Endothelial cell of umbilical vein (primary cell): Measurements from ENCODE around the gene PPP2R2C. TPM values are rescaled to one million over a fixed set of nuclear protein-coding genes. Genes with fewer than 3 reads are reported as not detected.

Experiments
- BruUV-seq: library from RNA; stranded (reverse); fragments of 400-500 nt; replicated peaks from 2 replicates; lab custom pipeline; 2021; lab: Mats Ljungman, UMichigan
- CTCF ChIA-PET: fragments of 300-600, 350-600 bp; sonication (Branson Sonifier 250); formaldehyde crosslinking; loops from one replicate; lab custom pipeline; 2021; ENCODE audit warnings: antibody characterized with exemption, inconsistent platforms; lab: Charles Lee
- POLR2A ChIA-PET: fragments of 300-600, 350-600 bp; sonication (Branson Sonifier 250); formaldehyde crosslinking; loops from one replicate; lab custom pipeline; 2021; ENCODE audit warnings: antibody characterized with exemption, inconsistent platforms; lab: Charles Lee
- DNase-seq: peaks from one replicate; pipeline ENCODE4 v3.0.0-alpha.2; 2011; ENCODE audit warnings: low read depth, low spot score
- FAIRE-seq: peaks from 2 replicates; lab custom pipeline; 2011; peaks lifted over from hg19 to GRCh38; lab: Jason Lieb, UNC
- H2AFZ ChIP-seq: 2 replicates; pipeline ENCODE4 v1.6.0; 2012; ENCODE audit warnings: low read depth, low read length, control low read depth, inconsistent platforms
- H3K27ac ChIP-seq: 2 replicates; pipeline ENCODE4 v1.5.1; 2011; ENCODE audit warnings: low read depth, mild to moderate bottlenecking, control low read depth, low read length, moderate library complexity; ENCODE audit not compliant: insufficient read depth
- H3K27me3 ChIP-seq, 2 experiments: 2 replicates each; pipeline versions ENCODE4 v1.6.0 to v1.6.1; 2011; ENCODE audit warnings: low read length in 2 of 2, mixed read lengths in 1 of 2; ENCODE audit not compliant: control insufficient read depth in 2 of 2, insufficient read depth in 2 of 2
- H3K36me3 ChIP-seq, 2 experiments: 2 replicates in 1 of 2; 3 replicates in 1 of 2; pipeline ENCODE4 v1.5.1; 2011; ENCODE audit warnings: low read length in 2 of 2, mild to moderate bottlenecking in 1 of 2, moderate library complexity in 1 of 2; ENCODE audit not compliant: control insufficient read depth in 2 of 2, insufficient read depth in 2 of 2; ENCODE audit errors: extremely low read depth in 1 of 2
- H3K4me1 ChIP-seq: 3 replicates; pipeline ENCODE4 v1.5.1; 2011; ENCODE audit warnings: mild to moderate bottlenecking, low read length; ENCODE audit not compliant: control insufficient read depth, insufficient read depth; ENCODE audit errors: extremely low read depth
- H3K4me2 ChIP-seq: 2 replicates; pipeline ENCODE4 v1.6.1; 2011; ENCODE audit warnings: low read length, control low read depth, mixed read lengths; ENCODE audit not compliant: insufficient read depth
- H3K4me3 ChIP-seq, 3 experiments: fragments of 200-600 bp in 1 of 3; sonication (generic), shearing (Covaris generic) in 1 of 3; replicated peaks in 1 of 3; 2 replicates each; pipeline ENCODE4 v1.5.1; 2011 to 2016; ENCODE audit warnings: control low read depth in 3 of 3, low read length in 3 of 3, mild to moderate bottlenecking in 2 of 3, inconsistent platforms in 1 of 3, low read depth in 1 of 3, moderate library complexity in 1 of 3; ENCODE audit not compliant: insufficient read depth in 1 of 3
- H3K79me2 ChIP-seq: 2 replicates; pipeline ENCODE4 v1.6.0; 2012; ENCODE audit warnings: low read length, inconsistent platforms; ENCODE audit not compliant: control insufficient read depth, insufficient read depth
- H3K9ac ChIP-seq: replicated peaks from 2 replicates; pipeline ENCODE3; 2011; ENCODE audit warnings: low read length, control low read depth; ENCODE audit not compliant: insufficient read depth; ENCODE audit errors: extremely low read depth
- H3K9me1 ChIP-seq: replicated peaks from 3 replicates; pipeline ENCODE4 v1.6.0; 2011; ENCODE audit warnings: mild to moderate bottlenecking, low read length; ENCODE audit not compliant: control insufficient read depth, insufficient read depth; ENCODE audit errors: extremely low read depth
- H3K9me3 ChIP-seq: replicated peaks from 2 replicates; pipeline ENCODE4 v1.5.1; 2012; ENCODE audit warnings: low read length, inconsistent platforms; ENCODE audit not compliant: control insufficient read depth, insufficient read depth
- H4K20me1 ChIP-seq: replicated peaks from 2 replicates; pipeline ENCODE3; 2011; ENCODE audit warnings: mild to moderate bottlenecking, low read length; ENCODE audit not compliant: control insufficient read depth, insufficient read depth; ENCODE audit errors: extremely low read depth
- EZH2 ChIP-seq: IDR thresholded peaks from 2 replicates; pipeline ENCODE4 v1.6.1; 2012; ENCODE audit warnings: borderline replicate concordance, low read depth, mild to moderate bottlenecking, moderate library complexity, low read length, inconsistent platforms; ENCODE audit not compliant: severe bottlenecking
- FOS ChIP-seq: IDR thresholded peaks from 2 replicates; pipeline ENCODE4 v1.6.1; 2011; ENCODE audit warnings: mild to moderate bottlenecking, low read length, moderate library complexity, borderline replicate concordance; ENCODE audit not compliant: insufficient read depth
- GATA2 ChIP-seq: IDR thresholded peaks from 2 replicates; pipeline ENCODE4 v1.7.0; 2011; ENCODE audit warnings: low read depth, mild to moderate bottlenecking, moderate library complexity, mixed read lengths, low read length; ENCODE audit not compliant: insufficient read length, insufficient read depth
- JUN ChIP-seq: IDR thresholded peaks from 2 replicates; pipeline ENCODE4 v1.6.1; 2011; ENCODE audit warnings: borderline replicate concordance, low read depth; ENCODE audit not compliant: insufficient read length, insufficient read depth
- MYC ChIP-seq: IDR thresholded peaks from one replicate; pipeline ENCODE4 v1.6.1; 2011; ENCODE audit warnings: mild to moderate bottlenecking, low read depth, low read length
- POLR2A ChIP-seq: IDR thresholded peaks from 2 replicates; pipeline ENCODE4 v1.6.1; 2012; ENCODE audit warnings: low read depth, mild to moderate bottlenecking, control low read depth, low read length
- POLR2AphosphoS5 ChIP-seq: IDR thresholded peaks from 2 replicates; pipeline ENCODE4 v1.6.1; 2012; ENCODE audit warnings: low read depth, mild to moderate bottlenecking, control low read depth, low read length, moderate library complexity; ENCODE audit not compliant: insufficient read depth
- dilution Hi-C: fragments of 300-500 bp; cut with MboI; formaldehyde crosslinking; loops from one replicate; pipeline ENCODE4 v1.15.0; 2019; ENCODE audit warnings: low sequenced_read_pairs; ENCODE audit not compliant: extremely low pct_ligation_motif_present
- intact Hi-C: fragments of 100-400 bp; cut with micrococcal nuclease; formaldehyde crosslinking; loops from one replicate; pipeline ENCODE4 v1.10.0; 2022
- polyA plus RNA-seq, 4 experiments: library from polyadenylated mRNA; depleted of rRNA in 3 of 4; stranded (reverse) in 3 of 4; unstranded in 1 of 4; fragments of >200 nt; gene quantifications; 2 replicates each; pipeline versions ENCODE4 v1.2.1 to v1.2.3, GENCODE V29; 2011 to 2012; ENCODE audit warnings: missing spikeins in 1 of 4
- total RNA-seq: library from RNA; stranded (reverse); gene quantifications from 2 replicates; pipeline ENCODE4 v1.2.3, GENCODE V29; 2021
- TF ChIP-seq, protein P1 (sequence below): IDR thresholded peaks from 2 replicates; pipeline ENCODE4 v1.6.1; 2011; ENCODE audit not compliant: insufficient read depth, insufficient read length
- TF ChIP-seq, protein P2 (sequence below), 2 donors: IDR thresholded peaks; 1 replicate in 1 of 2; 2 replicates in 1 of 2; pipeline ENCODE4 v1.5.1; 2011; ENCODE audit warnings: low read length in 2 of 2, mild to moderate bottlenecking in 2 of 2, moderate library complexity in 2 of 2, control low read depth in 1 of 2, inconsistent platforms in 1 of 2, low read depth in 1 of 2; ENCODE audit not compliant: insufficient read depth in 1 of 2; ENCODE audit errors: extremely low read depth in 1 of 2

PPP2R2C gene
- total and polyA plus RNA-seq, 2 donors (not counting 3 experiments of a cell fraction or from before 2014, with no cell fraction given): 0.03 to 0.09 TPM

DNA sequence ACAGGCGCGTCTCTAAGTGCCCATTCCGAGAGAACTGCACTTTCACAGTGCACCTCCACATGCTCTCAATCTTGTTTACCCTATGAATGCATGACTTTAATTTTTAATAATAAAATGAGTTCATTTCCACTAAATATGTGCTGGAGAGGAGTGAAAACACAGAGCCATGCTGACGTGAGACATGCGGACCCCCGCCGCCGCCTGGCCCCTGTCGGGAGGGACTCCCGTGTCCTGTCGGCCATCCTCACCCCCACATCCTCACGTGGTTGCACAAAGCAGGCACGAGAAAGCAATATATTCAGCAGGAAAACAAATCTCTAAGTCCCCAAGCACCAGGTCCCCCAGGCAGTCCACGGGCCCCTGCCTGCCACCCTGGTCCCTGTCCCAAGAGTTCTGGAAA lies 23.1 kb downstream of the PPP2R2C start:
- FAIRE-seq (no peak), DNase-seq (no peak)
- Histone ChIP-seq H3K4me2 (no peak overlapping the region), H3K36me3 (no peaks in the 10 kb centered on the region), H3K9ac (no peak overlapping the region), H3K9me1 (no peaks in the 10 kb centered on the region), H3K27ac (no peak overlapping the region), H3K4me1 (no peaks in the 10 kb centered on the region), H4K20me1 (no peaks in the 10 kb centered on the region), H3K27me3 (no peaks in the 10 kb centered on the region), H3K9me3 (no peaks in the 10 kb centered on the region), H3K4me3 (no peak overlapping the region), H3K79me2 (no peaks in the 10 kb centered on the region), H2AFZ (no peak overlapping the region)
- CTCF ChIA-PET: no interaction called here
- BruUV-seq: no TSS peak
- intact Hi-C loops (no loop called here), dilution Hi-C loops (no loop called here)
- POLR2A ChIA-PET: no interaction called here
- TF ChIP-seq POLR2A (no peak), EZH2 (no peak), MYC (no peak), GATA2 (no peak), JUN (no peak), POLR2AphosphoS5 (no peak), FOS (no peak)
- TF ChIP-seq, protein P1, sequence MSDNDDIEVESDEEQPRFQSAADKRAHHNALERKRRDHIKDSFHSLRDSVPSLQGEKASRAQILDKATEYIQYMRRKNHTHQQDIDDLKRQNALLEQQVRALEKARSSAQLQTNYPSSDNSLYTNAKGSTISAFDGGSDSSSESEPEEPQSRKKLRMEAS: no peak
- TF ChIP-seq, protein P2, sequence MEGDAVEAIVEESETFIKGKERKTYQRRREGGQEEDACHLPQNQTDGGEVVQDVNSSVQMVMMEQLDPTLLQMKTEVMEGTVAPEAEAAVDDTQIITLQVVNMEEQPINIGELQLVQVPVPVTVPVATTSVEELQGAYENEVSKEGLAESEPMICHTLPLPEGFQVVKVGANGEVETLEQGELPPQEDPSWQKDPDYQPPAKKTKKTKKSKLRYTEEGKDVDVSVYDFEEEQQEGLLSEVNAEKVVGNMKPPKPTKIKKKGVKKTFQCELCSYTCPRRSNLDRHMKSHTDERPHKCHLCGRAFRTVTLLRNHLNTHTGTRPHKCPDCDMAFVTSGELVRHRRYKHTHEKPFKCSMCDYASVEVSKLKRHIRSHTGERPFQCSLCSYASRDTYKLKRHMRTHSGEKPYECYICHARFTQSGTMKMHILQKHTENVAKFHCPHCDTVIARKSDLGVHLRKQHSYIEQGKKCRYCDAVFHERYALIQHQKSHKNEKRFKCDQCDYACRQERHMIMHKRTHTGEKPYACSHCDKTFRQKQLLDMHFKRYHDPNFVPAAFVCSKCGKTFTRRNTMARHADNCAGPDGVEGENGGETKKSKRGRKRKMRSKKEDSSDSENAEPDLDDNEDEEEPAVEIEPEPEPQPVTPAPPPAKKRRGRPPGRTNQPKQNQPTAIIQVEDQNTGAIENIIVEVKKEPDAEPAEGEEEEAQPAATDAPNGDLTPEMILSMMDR (IDR thresholded peaks at IDR 0.05; ENCODE audit: extremely low read depth in 1 of 2, insufficient read depth in 1 of 2, low read depth in 1 of 2, low read length in 2 of 2): no peak
